HEK293T (cell line): ENCODE measurements around the gene GRM5.

Experiments used
- CTCF ChIA-PET: fragments of 350-600 bp; formaldehyde crosslinking; extraction: SDS; loops from one replicate; lab custom pipeline; 2021; ENCODE audit warnings: antibody characterized with exemption, inconsistent platforms; lab: Yijun Ruan, JAX
- POLR2A ChIA-PET: fragments of 350-600 bp; formaldehyde crosslinking; extraction: SDS; loops from one replicate; lab custom pipeline; 2020; ENCODE audit warnings: antibody characterized with exemption, inconsistent platforms; lab: Yijun Ruan, JAX
- DNase-seq: peaks from one replicate; pipeline ENCODE4 v3.0.0; 2012; ENCODE audit warnings: mixed read lengths; ENCODE audit errors: extremely low spot score
- ARNT ChIP-seq: fragments of 450-650 bp; IDR thresholded peaks from 2 replicates; pipeline ENCODE4 v1.6.1; 2017; ENCODE audit warnings: mild to moderate bottlenecking
- BHLHE40 ChIP-seq: fragments of 450-650 bp; IDR thresholded peaks from 2 replicates; pipeline ENCODE4 v1.6.1; 2016; ENCODE audit warnings: mild to moderate bottlenecking, moderate library complexity, borderline replicate concordance
- CTBP1 ChIP-seq: fragments of 450-650 bp; IDR thresholded peaks from 2 replicates; pipeline ENCODE4 v1.6.1; 2016; ENCODE audit warnings: borderline replicate concordance
- ELF4 ChIP-seq: fragments of 450-650 bp; IDR thresholded peaks from 2 replicates; pipeline ENCODE4 v1.6.1; 2017; ENCODE audit warnings: antibody characterized with exemption
- FOXA1 ChIP-seq: fragments of 450-650 bp; IDR thresholded peaks from 2 replicates; pipeline ENCODE4 v1.6.1; 2016; ENCODE audit warnings: mild to moderate bottlenecking
- FOXK2 ChIP-seq: fragments of 450-650 bp; IDR thresholded peaks from 2 replicates; pipeline ENCODE4 v1.6.1; 2016; ENCODE audit warnings: mild to moderate bottlenecking
- FOXM1 ChIP-seq: fragments of 450-650 bp; IDR thresholded peaks from 2 replicates; pipeline ENCODE4 v1.6.1; 2017; ENCODE audit warnings: mild to moderate bottlenecking, borderline replicate concordance
- HDGF ChIP-seq: fragments of 450-650 bp; IDR thresholded peaks from 2 replicates; pipeline ENCODE4 v1.6.1; 2017; ENCODE audit warnings: antibody characterized with exemption, borderline replicate concordance
- L3MBTL2 ChIP-seq: fragments of 450-650 bp; conservative IDR thresholded peaks from 2 replicates; pipeline ENCODE4 v1.6.1; 2016; ENCODE audit warnings: mild to moderate bottlenecking
- LEF1 ChIP-seq: fragments of 450-650 bp; IDR thresholded peaks from 2 replicates; pipeline ENCODE4 v1.6.1; 2017; ENCODE audit warnings: mild to moderate bottlenecking, borderline replicate concordance
- NFRKB ChIP-seq: fragments of 450-650 bp; IDR thresholded peaks from 2 replicates; pipeline ENCODE4 v1.6.1; 2016; ENCODE audit warnings: mild to moderate bottlenecking, moderate library complexity
- PKNOX1 ChIP-seq: fragments of 450-650 bp; IDR thresholded peaks from 2 replicates; pipeline ENCODE4 v1.6.1; 2016
- SP1 ChIP-seq: fragments of 450-650 bp; IDR thresholded peaks from 2 replicates; pipeline ENCODE4 v1.6.1; 2017
- SUZ12 ChIP-seq: fragments of 450-650 bp; IDR thresholded peaks from 2 replicates; pipeline ENCODE4 v1.6.1; 2016; ENCODE audit warnings: mild to moderate bottlenecking
- TARDBP ChIP-seq: fragments of 450-650 bp; IDR thresholded peaks from 2 replicates; pipeline ENCODE4 v1.6.1; 2016
- ZNF384 ChIP-seq: fragments of 450-650 bp; IDR thresholded peaks from 2 replicates; pipeline ENCODE4 v1.6.1; 2016

The GRM5 gene

GRCh38 chr11:88553204-88553603, 512.6 kb downstream of the GRM5 start:
- CTCF ChIA-PET: no interaction called here
- TF ChIP-seq TARDBP: no peak
- no peak for TF ChIP-seq PKNOX1
- TF ChIP-seq CTBP1: no peak
- no peak for TF ChIP-seq L3MBTL2
- no peak for TF ChIP-seq SUZ12
- TF ChIP-seq FOXA1: no peak
- no peak for TF ChIP-seq ZNF384
- no peak for TF ChIP-seq FOXK2
- no peak for TF ChIP-seq FOXM1
- POLR2A ChIA-PET: no interaction called here
- DNase-seq: no peak

- CTCF ChIA-PET: interaction anchor here (0.8 to 1.3 kb wide), 2 partner anchors 537 to 1207 kb away, joined by 3 to 11 read pairs; no protein-coding TSS in a partner anchor
- peak; percentile 65 for DNase-seq
- POLR2A ChIA-PET: no interaction called here
- TF ChIP-seq FOXA1 (no peak), FOXM1 (no peak), FOXK2 (no peak), NFRKB (no peak), BHLHE40 (no peak), CTBP1 (no peak), PKNOX1 (no peak), ZNF384 (no peak)
These were observed 513.3 kb downstream of the GRM5 start for GRCh38 chr11:88552379-88553062.

GRCh38 chr11:88544656-88545280, 521.0 kb downstream of the GRM5 start:
- no peak for DNase-seq
- no peak for TF ChIP-seq PKNOX1
- TF ChIP-seq SUZ12: no peak
- no peak for TF ChIP-seq FOXM1
- no peak for TF ChIP-seq HDGF
- TF ChIP-seq ELF4: no peak
- no peak for TF ChIP-seq FOXK2
- no peak for TF ChIP-seq ARNT
- no peak for TF ChIP-seq FOXA1
- CTCF ChIA-PET: interaction anchor here (0.8 to 1.0 kb wide), 3 partner anchors 46 to 529 kb away, joined by 3 to 9 read pairs (median 3); no protein-coding TSS in a partner anchor
- POLR2A ChIA-PET: no interaction called here

GRCh38 chr11:88543902-88544655, 521.7 kb downstream of the GRM5 start:
- CTCF ChIA-PET: interaction anchor here (0.6 to 1.7 kb wide), 6 partner anchors 46 to 528 kb away, joined by 3 to 9 read pairs (median 4); no protein-coding TSS in a partner anchor
- TF ChIP-seq FOXK2: no peak
- no peak for TF ChIP-seq FOXA1
- TF ChIP-seq SP1: no peak
- no peak for TF ChIP-seq L3MBTL2
- TF ChIP-seq ZNF384: no peak
- no peak for TF ChIP-seq ARNT
- TF ChIP-seq TARDBP: no peak
- TF ChIP-seq PKNOX1: no peak
- TF ChIP-seq SUZ12: no peak
- no peak for TF ChIP-seq ELF4
- TF ChIP-seq HDGF: no peak
- TF ChIP-seq NFRKB: no peak
- TF ChIP-seq FOXM1: no peak
- TF ChIP-seq LEF1: no peak
- DNase-seq: peak; percentile 69
- POLR2A ChIA-PET: no interaction called here

GRCh38 chr11:88541006-88541405, 524.8 kb downstream of the GRM5 start:
- ChIA-PET POLR2A (no interaction called here), CTCF (no interaction called here)
- TF ChIP-seq L3MBTL2 (no peak), FOXK2 (no peak), NFRKB (no peak), PKNOX1 (no peak), ARNT (no peak), CTBP1 (no peak), ZNF384 (no peak), FOXA1 (no peak), FOXM1 (no peak), TARDBP (no peak), ELF4 (no peak), SUZ12 (no peak), LEF1 (no peak), BHLHE40 (no peak)
- no peak for DNase-seq
